GM12878 (cell line): ENCODE measurements around the gene KIF5C.

ENCODE experiments used
- CHD1 ChIP-seq: IDR thresholded peaks from 2 replicates; pipeline ENCODE4 v1.6.1; 2012; ENCODE audit warnings: low read depth, low read length, improper control_type of control experiment
- CTCF ChIP-seq, 3 experiments: IDR thresholded peaks in 2 of 3; conservative IDR thresholded peaks in 1 of 3; 2 replicates each; pipeline ENCODE4 v1.5.1; 2011; ENCODE audit warnings: low read depth in 3 of 3, low read length in 3 of 3, mild to moderate bottlenecking in 3 of 3, control low read depth in 2 of 3, moderate library complexity in 2 of 3, inconsistent platforms in 1 of 3, mixed read lengths in 1 of 3; ENCODE audit not compliant: control insufficient read depth in 2 of 3, insufficient read depth in 1 of 3; ENCODE audit errors: extremely low read depth in 1 of 3
- EP300 ChIP-seq, 2 experiments: fragments of 150-350 bp in 1 of 2; IDR thresholded peaks; 2 replicates each; pipeline ENCODE4 v1.6.1; 2011 to 2012; ENCODE audit warnings: low read depth in 2 of 2, low read length in 2 of 2, borderline replicate concordance in 1 of 2, improper control_type of control experiment in 1 of 2, inconsistent platforms in 1 of 2; ENCODE audit not compliant: control insufficient read depth in 1 of 2
- EZH2 ChIP-seq: IDR thresholded peaks from 2 replicates; pipeline ENCODE4 v1.6.1; 2012; ENCODE audit warnings: low read depth, mild to moderate bottlenecking, control low read depth, inconsistent platforms, low read length, borderline replicate concordance; ENCODE audit not compliant: control insufficient read depth
- GABPA ChIP-seq: IDR thresholded peaks from 2 replicates; pipeline ENCODE4 v1.6.1; 2014; ENCODE audit warnings: antibody characterized with exemption, low read depth, mild to moderate bottlenecking, inconsistent platforms
- HCFC1 ChIP-seq: fragments of 150-350 bp; IDR thresholded peaks from 2 replicates; pipeline ENCODE4 v1.6.1; 2014; ENCODE audit warnings: low read length
- MAX ChIP-seq: IDR thresholded peaks from 2 replicates; pipeline ENCODE4 v1.6.1; 2012; ENCODE audit warnings: low read depth, low read length, improper control_type of control experiment
- MTA3 ChIP-seq: IDR thresholded peaks from 2 replicates; pipeline ENCODE4 v1.6.1; 2012; ENCODE audit warnings: low read length, inconsistent platforms, borderline replicate concordance
- NFYB ChIP-seq: IDR thresholded peaks from 2 replicates; pipeline ENCODE4 v1.6.1; 2011; ENCODE audit warnings: low read depth, mild to moderate bottlenecking, low read length, improper control_type of control experiment, moderate library complexity; ENCODE audit not compliant: insufficient read depth
- POLR2A ChIP-seq: IDR thresholded peaks from 2 replicates; pipeline ENCODE4 v1.6.1; 2011; ENCODE audit warnings: low read depth, mild to moderate bottlenecking, low read length
- REST ChIP-seq: IDR thresholded peaks from 2 replicates; pipeline ENCODE4 v1.6.1; 2012; ENCODE audit warnings: mild to moderate bottlenecking, low read depth, low read length
- SP1 ChIP-seq: IDR thresholded peaks from one replicate; pipeline ENCODE4 v1.6.1; 2011; ENCODE audit warnings: low read depth, low read length
- TAF1 ChIP-seq: IDR thresholded peaks from 2 replicates; pipeline ENCODE4 v1.6.1; 2011; ENCODE audit warnings: mild to moderate bottlenecking, low read depth, low read length, borderline replicate concordance
- TARDBP ChIP-seq: IDR thresholded peaks from 2 replicates; pipeline ENCODE4 v1.6.1; 2016; ENCODE audit warnings: borderline replicate concordance

DNA sequence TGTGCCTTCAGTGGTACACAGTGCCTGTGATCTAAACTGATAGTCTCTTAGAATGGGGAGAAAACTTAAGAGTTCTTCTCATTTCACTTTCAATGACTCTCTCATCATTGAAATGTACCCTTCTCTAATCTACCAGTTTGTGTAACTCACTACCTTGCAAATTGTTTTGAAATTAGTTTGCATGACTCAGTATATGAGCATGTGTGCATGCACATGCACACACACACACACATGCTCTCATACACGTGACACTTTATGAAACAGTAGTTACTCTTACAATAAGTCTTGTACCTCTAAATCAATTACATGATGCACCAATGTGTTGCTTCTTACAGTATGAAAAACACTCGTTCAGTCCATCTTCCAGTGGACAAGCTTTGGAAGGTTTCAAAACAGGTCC lies 174.1 kb downstream of the KIF5C start:
- TF ChIP-seq MAX (no peak), POLR2A (no peak), CTCF (IDR thresholded peaks at IDR 0.05 in 2 of 3, conservative IDR thresholded peaks at IDR 0.05 in 1 of 3; ENCODE audit: control insufficient read depth in 2 of 3, extremely low read depth in 1 of 3, insufficient read depth in 1 of 3, low read depth in 3 of 3, low read length in 3 of 3) (no peak), TARDBP (no peak), EZH2 (no peak), GABPA (no peak), EP300 (IDR thresholded peaks at IDR 0.05; ENCODE audit: borderline replicate concordance in 1 of 2, control insufficient read depth in 1 of 2, low read depth in 2 of 2, low read length in 2 of 2) (no peak), MTA3 (no peak), TAF1 (no peak), NFYB (no peak), REST (no peak), HCFC1 (no peak), SP1 (no peak), CHD1 (no peak)
